Stimulated activated CD4-positive, alpha-beta T cell treated with anti-CD3 and anti-CD28 coated beads, Interleukin-4, amount 100 ng/mL, for 24 hours (primary cell): ENCODE measurements around the gene LKAAEAR1.

Source experiments
- DNase-seq: peaks from one replicate; pipeline ENCODE4 v3.0.0-alpha.2; 2020

Gene LKAAEAR1

DNA sequence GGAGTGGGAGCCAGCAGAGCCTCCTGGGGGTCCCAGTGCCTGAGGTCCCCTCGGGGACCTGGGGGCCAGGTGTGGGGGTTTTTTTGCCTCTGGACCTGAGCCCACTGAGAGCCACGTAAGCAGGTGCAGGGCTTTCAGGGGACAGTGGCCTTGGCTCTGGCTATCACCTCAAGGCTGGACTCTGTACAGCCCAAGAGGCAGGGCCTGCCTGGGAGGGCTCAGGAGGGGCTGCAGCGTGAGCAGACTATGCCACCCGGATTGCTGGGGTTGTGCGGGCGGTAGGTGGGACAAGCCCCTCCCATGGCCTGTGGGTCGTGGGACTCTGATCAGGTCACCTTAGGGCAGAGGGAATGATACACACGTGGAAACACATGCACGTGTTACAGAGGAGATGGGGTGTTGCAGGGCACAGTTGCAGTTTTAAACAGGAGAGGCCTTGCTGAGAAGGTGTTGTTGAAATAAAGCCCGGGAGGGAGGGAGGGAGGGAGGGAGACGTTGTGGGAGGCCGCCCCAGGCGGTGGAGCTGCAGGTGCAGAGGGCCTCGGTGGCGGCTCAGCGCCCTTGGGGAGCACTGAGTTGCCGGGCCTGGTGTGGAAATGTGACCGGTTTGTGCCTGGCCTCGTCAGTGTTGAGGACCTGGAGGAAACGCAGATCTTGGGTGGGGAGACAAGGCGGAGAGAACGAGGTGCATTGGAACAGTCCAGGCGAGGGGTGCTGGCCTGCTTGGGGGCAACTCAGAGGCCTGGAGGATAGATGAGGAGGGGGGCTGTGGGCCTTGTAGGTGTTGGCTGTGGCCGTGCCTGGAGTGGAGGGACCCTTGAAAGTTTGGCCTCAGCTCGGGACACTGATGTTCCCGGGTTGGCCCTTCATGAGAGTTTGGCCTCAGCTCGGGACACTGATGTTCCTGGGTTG, 18.9 kb downstream of the LKAAEAR1 start:
- no peak for DNase-seq

DNA sequence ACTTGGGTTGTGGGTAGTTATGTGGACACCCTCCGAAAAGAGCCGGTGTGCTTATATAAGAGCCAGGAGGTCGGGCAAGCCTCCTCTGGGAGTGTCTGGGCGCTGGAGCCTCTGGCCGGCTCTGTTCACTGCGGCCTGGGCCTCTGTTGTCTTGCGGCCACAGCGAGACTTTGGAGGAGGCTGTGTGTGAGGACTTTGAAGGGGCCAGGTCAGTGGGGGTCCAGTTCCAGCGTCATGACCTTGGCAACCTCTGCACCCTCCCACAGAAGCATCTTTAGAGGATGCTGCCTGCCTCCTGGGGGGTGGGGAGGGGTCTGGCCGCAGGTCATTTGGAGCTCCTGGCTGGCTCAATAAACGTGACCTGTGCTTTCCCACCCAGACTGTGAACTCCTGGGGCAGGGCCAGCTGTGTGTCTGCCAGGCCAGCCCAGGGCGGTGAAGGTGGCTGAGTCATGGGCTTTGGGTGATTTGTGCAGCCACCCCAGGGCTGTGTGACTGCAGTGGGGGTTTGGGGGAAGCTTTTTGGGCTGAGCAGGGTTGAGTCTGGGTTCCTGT, 20.0 kb downstream of the LKAAEAR1 start:
- DNase-seq: no peak

DNA sequence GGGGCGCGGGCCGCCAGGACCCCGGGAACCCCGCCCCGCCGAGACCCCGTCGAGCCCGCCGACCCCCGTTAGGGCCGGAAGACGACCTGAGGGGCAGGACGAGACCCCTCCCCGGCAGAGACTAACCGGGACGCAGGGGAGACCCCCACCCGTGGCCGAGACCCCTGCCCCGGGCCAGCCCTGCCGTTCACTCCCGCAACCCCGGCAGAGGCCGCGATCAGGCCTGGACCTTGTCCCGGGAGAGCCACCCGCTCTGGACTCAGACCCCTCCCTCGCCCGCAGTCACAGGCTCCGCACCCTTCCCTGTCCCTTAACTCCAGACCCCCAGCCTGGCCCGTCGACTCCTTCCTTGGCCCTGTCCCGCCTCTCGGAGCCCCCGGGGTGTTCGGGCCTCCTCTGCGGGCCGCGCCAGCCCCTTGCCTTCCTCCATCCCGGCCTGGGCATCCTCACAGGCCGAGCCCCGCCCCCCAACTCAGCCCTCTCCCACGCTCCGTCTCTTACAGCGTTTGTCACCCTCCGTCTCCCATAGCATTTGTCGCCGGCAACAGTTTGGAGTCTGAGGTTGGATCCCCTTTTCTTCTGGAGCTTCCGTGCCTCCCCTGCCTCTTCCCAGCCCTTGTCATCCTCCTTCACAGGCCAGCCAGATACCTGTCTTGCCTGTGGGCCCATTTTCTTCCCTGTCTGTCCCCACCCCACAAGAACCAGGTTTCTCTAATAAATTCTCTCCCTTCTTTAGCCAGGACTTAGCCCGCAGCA, 20.6 kb downstream of the LKAAEAR1 start:
- peak; percentile 52 for DNase-seq

DNA sequence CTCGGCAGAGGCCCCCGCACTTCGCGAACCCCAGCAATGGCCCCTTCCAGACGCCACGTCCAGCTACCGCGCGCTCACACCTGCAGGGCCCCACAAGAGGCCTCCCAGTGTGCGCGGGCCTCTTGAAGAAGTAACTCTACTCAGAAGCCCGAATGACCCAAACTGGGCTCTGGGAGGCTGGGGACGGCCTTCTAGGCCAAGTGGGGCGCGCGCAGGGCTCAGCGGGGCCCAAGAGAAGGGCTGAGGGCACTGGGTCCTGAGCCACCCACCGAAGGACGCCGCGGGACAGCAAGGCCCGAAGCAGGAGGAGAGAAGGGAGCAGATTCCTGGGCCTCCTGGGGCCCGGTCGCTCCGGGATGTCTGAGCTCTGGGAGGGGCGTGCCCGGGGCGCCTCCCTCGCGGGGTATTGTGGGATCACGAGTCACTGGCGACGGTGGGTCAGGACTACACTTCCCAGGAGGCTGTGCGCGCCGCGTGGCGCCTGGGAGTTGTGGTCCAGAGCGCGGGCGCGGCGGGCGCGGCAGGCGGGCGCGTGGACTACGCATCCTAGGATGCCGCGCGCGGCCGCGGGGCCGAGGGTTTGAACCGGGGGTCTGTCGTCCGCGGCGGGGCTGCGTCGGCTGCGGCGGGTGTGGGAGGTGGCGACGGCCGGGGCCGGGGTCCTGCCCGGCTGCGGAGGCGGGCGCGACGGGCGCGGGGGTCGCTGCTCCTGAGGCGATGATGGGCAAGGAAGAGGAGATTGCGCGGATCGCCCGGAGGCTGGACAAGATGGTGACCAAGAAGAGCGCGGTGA, 21.4 kb downstream of the LKAAEAR1 start, which contains the start of gene TCEA2:
Gene TCEA2 (plus strand): TSS at position 603 of the 793 bp plus-strand sequence. CDS start 115 bp downstream, at position 718.
- DNase-seq: peak; percentile 96

DNA sequence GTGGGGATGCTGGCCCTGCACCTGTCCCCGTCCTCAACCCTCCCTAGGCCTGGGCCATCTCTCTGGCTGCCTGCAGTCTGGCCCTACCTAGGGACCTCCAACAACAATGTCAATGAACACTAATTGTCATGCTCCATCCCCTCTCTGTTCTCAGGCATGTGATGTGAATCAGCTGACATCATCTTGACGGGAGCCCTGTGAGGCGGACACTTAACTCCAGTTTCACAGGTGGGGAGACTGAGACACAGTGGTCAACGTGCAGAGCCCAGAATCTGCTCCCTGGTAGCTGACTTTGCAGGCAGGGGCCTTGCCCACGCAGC, 22.0 kb downstream of the LKAAEAR1 start:
- DNase-seq: no peak

DNA sequence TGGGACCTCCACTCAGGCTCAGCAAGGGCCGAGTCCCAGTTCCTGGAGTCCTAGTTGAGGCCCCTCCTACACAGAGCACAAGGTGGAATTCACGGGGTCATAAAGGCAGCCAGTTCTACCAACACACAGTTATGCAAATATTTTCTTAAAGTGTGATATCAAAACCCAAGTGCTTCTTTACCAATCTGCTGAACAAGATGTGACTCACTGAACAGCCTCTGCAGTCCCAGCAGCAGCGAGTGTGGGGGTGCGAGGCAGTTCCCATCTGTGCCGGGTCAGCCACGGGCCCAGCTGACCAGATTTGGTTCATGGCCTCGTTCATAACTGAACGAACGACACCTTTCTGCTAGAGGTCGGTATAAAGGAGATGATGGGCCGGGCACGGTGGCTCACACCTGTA, 25.7 kb downstream of the LKAAEAR1 start:
- no peak for DNase-seq

DNA sequence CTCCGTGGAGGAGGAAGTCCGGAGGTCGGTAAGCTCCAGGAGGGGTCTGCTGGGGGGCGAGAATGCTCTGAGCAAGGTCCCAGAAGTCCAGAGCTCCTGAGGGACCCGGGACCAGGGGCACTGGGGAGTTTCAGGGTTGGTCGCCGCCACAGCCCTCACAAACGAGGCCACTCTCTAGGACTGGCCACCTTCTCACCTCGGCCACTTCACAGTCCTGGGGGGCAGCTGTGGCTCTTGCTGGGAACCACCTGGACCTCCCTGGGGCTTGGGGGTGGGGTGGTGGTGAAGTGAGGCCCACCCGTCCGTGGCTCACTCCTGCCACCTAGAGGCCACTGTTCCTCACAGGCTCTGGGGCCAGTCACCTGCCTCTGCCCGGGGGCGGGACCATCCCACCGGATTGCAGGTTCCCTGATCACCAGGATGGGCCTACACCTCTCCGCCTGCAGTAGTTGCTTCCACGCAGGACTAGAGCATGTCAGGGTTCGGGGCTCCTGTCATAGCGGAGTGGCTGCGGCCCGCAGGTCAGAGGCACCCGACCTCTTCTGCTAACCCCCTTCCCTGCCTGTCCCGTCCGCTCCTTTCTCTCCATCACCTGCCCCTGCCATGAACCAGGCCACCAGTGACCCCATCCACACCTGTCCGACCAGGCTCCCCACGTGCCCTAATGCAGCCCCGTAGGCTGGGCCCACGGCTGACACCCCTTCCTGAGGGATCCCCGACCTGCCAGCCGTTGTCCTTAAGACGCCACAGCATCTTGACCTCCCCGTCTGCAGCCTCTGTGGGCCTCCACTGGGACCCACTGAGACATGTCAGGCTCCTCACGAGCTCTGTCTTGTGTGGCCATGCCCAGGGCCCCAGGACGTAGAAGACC, 26.3 kb downstream of the LKAAEAR1 start:
- DNase-seq: peak; percentile 86

DNA sequence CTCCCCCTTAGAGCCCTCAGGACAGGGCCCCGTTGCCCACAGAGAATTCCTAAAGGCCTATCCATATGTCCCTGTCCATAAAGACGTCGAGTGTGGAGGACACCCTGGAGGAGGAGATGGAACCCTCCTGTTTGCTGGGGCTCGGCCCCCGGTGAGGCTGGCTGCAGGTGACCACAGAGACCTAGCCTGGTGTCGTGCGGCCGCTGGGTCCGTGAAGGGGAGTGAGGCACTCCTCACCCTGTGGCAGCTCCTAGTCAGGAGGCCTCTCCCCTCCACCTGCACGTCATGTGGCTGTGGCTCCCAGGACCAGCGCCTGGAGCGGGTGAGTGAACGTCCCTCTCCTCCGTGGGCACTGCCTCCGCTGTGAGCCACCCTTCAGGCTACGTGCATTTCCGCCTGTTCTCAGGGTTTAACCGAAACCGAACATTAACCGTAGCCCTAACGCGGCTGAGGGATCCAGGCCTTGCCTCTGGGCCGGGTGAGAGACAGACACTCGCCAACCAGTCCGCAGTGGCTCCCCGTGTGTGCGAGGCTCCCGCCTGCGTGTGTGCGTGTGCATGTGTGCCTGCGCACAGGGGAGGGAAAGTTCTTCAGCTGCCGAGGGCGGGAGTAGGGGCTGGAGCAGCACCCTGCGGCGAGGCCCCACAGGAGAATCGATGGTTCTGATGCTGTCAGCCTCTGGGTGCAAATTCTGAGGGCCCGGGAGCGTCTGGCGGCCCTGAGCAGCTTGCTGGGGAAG, 27.1 kb downstream of the LKAAEAR1 start:
- no peak for DNase-seq

DNA sequence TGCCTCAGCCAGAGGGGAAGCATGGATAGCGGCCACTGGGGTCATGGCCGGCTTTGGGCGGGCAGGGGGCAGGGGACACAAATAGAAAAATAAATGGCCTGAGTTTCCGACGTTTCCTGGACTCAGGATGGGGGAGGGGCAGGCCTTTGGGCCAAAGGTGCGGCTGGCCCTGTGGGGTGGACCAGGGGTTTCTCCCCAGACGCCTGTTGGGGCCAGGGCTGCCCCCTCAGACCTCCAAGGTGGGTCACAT, 27.6 kb downstream of the LKAAEAR1 start:
- DNase-seq: no peak

DNA sequence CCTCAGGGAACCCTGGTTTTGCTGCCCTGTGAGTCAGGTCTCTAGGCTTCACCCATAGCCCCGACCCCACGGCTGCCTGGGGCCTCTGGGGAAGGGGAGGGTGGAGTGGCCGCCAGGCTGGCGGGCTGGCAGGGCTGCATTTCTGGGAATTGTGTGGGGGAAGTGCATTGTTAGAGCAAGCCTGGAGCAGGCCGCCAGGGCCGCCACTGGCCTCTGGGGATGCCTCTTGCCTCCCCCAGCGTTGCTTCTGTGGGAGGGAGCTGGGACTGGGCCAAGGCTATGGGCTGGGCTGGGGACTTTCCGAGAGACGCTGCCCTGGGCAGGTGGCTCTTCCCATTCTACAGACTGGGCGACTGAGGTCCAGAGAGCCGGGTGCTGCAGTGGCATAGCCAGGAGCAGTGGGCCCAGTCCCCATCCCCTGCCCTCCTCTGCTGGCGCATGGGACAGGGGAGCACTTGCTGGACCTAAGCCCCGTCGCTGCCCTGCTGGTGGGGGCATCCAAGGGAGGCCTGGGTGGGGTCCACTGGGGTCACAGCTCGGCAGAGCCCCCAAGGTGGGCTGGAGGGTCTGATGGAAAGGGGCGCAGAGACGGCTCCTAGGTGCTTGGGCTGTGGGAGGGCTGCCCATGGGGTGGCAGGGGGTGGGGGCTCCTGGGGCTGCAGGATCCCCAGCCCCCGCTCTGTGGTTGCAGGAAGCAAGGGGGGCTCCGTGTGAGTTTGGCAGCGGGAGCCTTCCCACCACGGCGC, 28.1 kb downstream of the LKAAEAR1 start:
- no peak for DNase-seq

DNA sequence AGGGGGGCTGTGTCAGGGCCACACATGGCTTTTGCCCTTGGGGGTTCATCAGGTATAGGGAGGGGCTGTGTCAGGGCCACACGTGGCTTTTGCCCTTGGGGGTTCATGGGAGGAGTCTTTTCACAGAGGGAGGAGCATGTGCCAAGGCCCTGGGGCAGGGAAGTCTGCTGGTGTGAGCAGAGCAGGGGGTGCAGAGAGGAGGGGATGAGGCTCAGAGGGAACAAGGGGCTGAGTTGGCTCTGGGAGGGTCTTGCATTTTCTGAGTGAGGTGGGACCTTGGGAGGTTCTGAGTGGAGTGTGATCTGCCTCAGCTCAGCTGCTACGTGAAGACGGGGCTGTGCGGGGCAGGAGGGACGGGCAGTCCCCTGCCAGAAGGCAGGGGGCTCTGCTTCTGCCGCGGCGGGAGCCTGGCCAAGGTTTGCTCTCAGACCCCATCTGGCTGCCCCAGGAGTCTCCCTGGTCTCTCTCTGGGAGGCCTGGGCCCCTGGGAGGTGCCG, 28.8 kb downstream of the LKAAEAR1 start:
- DNase-seq: no peak

DNA sequence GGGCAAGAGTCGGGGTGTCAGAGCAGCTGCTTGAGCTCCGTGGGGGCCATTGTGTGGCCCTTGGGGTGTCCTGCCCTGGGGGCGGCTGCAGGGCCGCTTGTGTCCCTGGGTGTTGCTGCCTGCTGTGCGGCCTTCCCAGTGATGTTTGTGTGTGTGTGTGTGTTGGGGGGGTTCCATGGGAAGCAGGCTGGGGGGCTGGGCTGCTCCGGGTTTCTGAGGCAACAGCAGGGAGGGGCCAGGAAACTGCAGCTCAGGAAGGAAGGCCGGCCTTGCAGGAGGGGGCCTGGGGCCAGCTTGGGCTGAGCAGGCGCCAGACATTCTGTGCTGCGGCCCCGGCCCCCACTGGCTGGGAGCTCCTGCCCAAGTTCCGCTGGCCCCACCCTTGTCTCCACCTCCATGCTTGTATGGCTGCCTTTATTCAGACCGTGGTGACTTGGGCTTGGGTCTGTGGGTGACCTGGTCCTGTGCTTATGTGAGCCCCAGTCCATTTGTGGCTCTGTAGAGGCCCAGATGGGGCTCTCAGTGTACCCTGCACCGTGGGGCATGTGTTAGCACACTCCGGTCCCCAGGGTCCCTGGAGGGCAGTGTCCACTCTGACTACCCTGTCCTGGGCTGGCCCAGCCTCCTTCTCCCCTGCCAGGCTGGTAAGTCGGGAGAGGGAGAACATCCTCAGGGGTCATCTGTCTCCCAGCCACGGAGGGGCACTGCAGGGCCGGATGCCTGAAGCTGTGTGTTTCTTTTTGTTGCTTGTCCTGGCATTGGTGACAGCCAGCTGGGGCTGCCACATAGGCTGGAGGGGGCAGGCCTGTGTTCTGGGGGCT, 30.1 kb downstream of the LKAAEAR1 start:
- DNase-seq: no peak

DNA sequence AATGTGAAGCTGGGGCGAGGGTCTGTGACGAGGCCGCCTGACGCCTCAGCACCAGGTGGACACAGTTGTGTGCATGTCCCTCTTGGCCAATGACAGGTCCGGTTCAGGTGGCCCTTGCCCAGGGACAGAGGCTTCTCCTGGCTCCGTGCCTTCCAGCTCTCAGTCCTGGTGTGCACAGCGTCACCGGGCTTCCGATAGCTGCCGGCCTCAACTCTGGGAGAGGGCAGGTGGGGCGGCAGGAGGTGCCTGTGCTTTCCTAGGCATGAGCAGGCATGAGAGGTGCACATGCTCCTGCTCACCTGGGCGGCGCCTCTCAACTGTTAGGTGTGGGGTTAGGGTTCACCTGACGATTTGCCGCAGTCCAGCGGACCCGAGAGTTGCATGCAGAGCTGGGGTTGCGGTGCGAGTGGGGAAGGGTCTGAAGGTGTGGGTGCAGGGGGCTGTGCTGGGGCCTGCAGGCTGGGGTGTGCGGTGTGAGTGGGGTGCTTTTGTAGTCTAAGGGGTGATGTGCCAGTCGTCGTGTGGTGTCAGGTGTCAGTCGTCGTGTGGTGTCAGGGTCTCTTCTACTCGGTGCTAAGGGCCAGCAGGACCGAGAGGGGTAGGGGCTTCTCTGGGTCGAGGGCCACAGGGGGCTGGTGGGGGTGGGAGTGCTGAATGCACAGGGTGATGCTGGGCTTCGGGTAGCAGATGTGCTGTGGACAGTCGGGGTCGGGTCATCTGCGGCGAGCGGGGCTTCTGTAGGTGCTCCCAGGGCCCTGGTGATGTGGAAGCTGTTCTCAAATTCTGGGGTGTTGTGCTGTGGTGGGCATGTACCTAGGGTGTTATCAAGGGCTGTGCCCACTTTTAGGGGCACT, 31.0 kb downstream of the LKAAEAR1 start:
- no peak for DNase-seq

DNA sequence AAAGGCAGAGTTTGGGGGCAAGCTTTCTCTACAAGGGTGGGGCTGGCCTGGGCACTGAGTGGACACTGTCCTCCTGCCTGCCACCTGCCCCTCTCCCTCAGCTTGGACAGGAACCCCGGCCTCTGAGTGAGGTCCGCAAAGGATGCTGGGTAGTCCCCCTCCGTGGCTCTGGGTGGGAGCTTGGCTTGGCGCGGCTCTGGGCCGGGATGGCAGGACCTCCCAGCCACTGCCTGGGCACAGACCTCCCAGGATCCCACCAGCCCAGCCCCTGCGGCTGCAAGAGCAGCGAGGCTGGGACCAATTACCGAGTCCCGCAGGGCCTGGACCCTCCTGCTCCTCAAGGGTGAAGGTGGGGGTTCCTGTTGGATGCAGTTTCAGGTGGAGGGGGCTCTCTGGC, 31.9 kb downstream of the LKAAEAR1 start:
- DNase-seq: no peak

DNA sequence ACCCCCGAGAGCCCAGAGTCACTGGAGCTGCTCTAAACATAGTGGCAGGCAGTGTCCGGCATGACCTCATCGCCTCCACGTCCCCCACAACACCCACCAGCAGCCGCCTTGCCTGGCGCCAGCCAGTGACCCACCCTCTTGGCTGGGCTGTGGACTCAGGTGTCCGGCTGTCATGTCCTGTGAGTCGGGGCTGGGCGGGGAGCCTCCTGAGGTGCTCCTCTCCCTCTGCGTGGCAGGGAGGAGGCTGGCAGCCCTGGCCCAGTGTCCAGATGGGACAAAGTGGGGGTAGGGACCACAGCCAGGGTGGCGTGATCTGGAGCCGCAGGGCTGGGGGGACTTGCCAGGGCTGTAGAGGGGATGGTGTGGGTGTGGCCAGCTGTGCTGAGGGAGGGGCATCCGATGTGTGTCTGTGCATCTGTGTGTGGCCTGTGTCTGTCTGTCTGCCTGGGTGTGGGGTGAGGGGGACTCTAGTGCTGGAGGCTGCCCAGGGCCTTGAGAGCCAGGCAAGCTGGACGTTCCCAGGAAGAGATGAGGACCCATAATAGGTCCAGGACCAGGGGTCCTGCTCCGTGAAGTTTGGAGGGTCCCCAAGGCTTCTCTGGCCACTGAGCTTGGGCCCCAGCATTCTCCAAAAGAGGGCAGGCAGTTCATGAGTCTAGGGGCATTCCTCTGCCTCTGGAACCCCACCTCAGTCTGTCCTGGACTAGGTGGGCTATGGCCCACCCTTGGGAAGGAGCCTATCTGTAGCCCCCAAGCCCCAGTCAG, 32.5 kb downstream of the LKAAEAR1 start:
- DNase-seq: no peak

DNA sequence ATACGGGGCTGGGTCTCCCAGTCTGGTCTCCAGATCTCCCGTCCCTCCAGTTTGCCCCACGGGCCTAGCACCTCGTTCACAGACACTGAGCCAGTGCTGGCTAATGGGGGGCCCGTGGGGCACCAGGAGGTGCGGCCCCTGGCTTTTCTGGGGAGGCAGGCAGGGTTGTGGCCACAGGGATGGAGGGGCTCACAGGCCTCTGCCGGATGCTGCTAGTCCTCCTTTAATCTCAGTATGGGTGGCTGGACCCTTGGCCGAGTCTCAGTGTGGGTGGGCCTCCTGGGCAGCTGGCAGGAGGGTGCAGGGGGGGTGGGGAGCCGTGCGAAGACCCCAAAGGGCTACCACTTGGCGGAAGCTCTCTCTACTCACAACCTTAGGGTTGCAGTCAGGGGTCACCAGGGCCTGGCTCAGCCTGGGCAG, 33.2 kb downstream of the LKAAEAR1 start:
- DNase-seq: no peak

DNA sequence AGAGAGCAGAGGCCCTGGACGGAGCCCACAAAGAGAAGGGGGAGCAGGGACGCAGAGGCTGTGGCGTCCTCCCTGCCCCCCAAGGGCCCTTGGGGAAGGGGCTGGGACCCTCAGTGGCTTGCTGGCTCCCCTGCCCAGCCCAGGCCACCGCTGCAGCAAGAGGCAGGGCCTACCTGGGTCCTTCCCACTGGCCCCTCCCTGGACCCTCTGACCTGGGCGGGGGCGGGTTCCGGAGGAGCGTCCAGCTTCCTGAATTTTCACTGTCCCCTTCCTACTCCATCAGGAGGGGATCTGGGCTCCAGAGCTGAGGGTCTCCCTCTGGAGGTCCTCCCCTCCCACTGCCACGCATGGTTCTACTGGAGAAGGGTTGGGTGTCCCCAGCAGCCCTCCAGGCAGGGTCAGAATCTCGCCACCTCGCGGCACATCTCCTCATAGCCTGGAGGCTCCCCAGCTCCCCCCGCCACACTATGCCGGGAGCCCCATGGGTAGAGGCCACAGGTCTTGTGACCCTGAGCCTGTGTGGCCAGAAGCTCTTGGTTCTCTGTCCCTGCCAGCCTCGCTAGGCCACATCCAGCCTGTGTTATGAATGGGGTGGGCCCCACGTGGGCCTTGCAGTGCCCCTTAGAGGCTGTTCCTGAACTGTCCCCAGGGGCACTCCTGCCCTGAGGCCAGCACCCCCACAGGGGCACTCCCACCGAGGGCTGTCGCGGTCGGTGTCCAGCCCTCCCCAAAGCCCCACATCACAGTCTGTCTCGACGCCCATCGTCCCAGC, 33.8 kb downstream of the LKAAEAR1 start:
- no peak for DNase-seq
